Hematopoietic multipotent progenitor cell treated with erythropoietin and hydrocortisone succinate and interleukin-3 and kit ligand, for 17 days (in vitro differentiated cells): ENCODE results near the gene ZNF143.
A peak's percentile ranks its signal among the peaks of the same experiment; 100 is the strongest.

ENCODE experiments used
- DNase-seq: peaks from one replicate; pipeline ENCODE4 v3.0.0-alpha.2; 2015; ENCODE audit warnings: low spot score

The ZNF143 gene

DNA sequence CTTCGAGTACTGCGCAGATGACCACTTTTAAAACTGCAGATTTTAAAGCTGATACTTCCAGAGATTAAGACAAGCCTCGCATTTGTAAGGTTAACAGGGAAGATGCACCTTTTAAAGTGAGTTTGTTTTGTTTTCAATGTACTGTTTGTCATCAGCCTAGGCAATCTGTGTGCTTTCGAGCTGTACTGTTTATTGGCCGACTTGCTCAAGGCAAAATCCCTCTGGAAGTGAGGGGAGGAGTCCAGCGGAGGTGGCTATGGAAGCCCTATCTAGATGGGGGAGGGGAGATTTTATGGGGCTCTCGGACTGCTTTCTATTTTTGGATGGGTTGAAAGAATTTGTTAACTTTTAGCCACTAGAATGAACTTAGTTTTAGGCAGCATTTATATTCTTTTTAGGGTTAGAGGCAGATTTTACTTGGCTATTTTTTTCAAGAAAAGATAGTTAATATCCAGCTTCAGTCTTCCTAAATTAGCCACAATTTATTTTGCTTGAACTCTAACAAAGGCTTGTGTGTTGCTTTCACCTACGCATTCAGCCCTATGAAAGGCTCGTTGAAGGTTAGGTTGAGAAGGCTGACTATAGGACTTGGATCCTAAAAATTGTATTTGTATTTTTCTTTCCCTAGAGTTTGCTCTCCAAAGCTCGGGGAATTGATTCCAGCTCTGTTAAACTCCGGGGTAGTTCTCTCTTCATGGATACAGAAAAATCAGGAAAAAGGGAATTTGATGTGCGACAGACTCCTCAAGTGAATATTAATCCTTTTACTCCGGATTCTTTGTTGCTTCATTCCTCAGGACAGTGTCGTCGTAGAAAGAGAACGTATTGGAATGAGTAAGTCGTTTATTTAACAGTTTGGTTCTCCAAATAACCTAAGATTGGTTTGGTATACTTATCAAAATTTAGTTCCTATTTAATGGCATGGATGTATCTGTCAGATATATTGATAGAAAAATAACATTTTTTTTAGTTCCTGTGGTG is 114.7 kb downstream of the ZNF143 start:
- DNase-seq: peak; percentile 61

DNA sequence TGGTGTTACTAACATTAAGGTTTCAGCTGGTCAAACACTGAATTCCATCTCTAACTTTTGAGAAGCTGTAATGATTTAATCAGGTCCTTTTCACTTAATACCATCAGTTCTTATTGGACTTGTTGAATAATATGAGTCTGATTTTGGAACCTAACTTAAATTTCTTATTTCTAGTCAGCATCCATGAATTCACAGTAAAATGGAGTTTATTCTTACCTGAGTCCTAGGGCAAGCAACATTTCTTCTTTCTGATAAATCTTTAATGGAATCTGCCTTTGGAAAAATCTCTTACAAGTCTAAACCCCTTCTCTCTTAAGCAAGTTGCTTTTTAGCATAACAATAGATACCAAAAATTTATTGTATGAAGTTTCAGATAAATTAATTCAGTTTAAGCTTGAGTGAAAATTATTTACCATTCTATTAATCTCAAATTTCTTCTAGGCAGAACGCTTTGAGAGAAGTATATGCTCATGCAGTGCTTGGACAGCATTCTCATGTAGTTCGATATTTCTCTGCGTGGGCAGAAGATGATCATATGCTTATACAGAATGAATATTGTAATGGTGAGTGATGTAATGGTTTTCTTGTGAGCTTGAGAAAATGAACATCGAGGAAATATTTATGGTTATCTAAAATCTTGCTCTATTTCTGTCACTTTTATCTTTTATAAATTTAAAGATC is 116.0 kb downstream of the ZNF143 start:
- no peak for DNase-seq

DNA sequence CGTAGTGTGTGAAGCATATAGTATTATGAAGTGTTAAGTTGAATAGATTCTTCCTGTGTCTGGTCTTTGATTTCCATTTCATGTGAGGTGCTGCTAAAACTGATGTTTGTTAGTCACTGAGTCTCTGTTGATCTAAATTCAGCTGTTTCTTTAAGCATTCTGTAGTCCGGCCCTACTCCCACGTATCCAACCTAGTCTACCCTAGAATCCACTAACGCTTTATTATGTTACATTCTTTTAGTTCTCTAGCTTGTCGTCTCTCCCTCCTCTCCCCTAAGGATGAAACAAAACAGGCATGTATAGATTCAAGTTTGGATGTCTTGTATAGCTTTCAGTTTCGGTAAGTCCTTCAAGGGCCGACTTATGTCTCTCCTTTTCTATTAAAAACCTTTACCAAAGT is 116.7 kb downstream of the ZNF143 start:
- no peak for DNase-seq
